ENCODE measurements around the gene DDI1.

GRCh38 chr11:104086621-104087020 is 50.2 kb downstream of the DDI1 start:
- TF ChIP-seq, protein P1, sequence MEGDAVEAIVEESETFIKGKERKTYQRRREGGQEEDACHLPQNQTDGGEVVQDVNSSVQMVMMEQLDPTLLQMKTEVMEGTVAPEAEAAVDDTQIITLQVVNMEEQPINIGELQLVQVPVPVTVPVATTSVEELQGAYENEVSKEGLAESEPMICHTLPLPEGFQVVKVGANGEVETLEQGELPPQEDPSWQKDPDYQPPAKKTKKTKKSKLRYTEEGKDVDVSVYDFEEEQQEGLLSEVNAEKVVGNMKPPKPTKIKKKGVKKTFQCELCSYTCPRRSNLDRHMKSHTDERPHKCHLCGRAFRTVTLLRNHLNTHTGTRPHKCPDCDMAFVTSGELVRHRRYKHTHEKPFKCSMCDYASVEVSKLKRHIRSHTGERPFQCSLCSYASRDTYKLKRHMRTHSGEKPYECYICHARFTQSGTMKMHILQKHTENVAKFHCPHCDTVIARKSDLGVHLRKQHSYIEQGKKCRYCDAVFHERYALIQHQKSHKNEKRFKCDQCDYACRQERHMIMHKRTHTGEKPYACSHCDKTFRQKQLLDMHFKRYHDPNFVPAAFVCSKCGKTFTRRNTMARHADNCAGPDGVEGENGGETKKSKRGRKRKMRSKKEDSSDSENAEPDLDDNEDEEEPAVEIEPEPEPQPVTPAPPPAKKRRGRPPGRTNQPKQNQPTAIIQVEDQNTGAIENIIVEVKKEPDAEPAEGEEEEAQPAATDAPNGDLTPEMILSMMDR (IDR thresholded peaks at IDR 0.05) = no peak
- no peak for TF ChIP-seq POLR2A (IDR thresholded peaks at IDR 0.05)
